Upper lobe of left lung (tissue), 6 donors: ENCODE data around the gene GAGE12C. TPM values are rescaled to one million over a fixed set of nuclear protein-coding genes. Genes with fewer than 3 reads are reported as not detected.
"Not testable (repeated sequence)": the region's sequence is repeated elsewhere in the genome, so short reads cannot be mapped to it uniquely, and the experiment has no call there.

Source experiments
- ATAC-seq, 2 donors: fragments of 200-7000 bp; cut with Tn5 transposase; one replicate each; pipeline ENCODE4 v1.9.1; 2022; ENCODE audit warnings: mild to moderate bottlenecking in 2 of 2, moderate library complexity in 2 of 2; ENCODE audit not compliant: low FRiP score in 2 of 2
- DNase-seq, 2 donors: peaks; one replicate each; pipeline ENCODE4 v3.0.0-alpha.2; 2019 to 2020
- H3K27ac ChIP-seq, 4 donors: fragments of 200-600 bp; sonication (generic); one replicate each; pipeline ENCODE4 v1.5.1; 2016 to 2019
- H3K27me3 ChIP-seq, 4 donors: fragments of 200-600 bp; sonication (generic); one replicate each; pipeline ENCODE4 v1.5.1; 2017 to 2019
- H3K36me3 ChIP-seq, 4 donors: fragments of 200-600 bp; sonication (generic); one replicate each; pipeline ENCODE4 v1.5.1; 2016 to 2019
- H3K4me1 ChIP-seq, 4 donors: fragments of 200-600 bp; sonication (generic); one replicate each; pipeline ENCODE4 v1.5.1; 2018 to 2019
- H3K4me3 ChIP-seq, 4 donors: fragments of 200-600 bp; sonication (generic); one replicate each; pipeline ENCODE4 v1.5.1; 2017 to 2019; ENCODE audit warnings: mild to moderate bottlenecking in 2 of 4, moderate library complexity in 1 of 4
- H3K9me3 ChIP-seq, 4 donors: fragments of 200-600 bp; sonication (generic); one replicate each; pipeline ENCODE4 v1.5.1; 2018 to 2019
- WGBS, 2 donors: methylation state at CpG; one replicate each; pipeline ENCODE4 v1.1.5; 2017 to 2018; 5-methylcytosine and 5-hydroxymethylcytosine counted together
- small RNA-seq, 4 donors: library from RNA; depleted of rRNA; stranded (forward); fragments of <200 nt; gene quantifications; one replicate each; pipeline ENCODE3, GENCODE V24; 2016
- total RNA-seq, 6 donors: library from RNA; depleted of rRNA in 4 of 6; stranded (reverse); fragments of >200 nt in 4 of 6; gene quantifications; one replicate each; pipeline versions ENCODE4 v1.1.0 to v1.2.1, GENCODE V29; 2016 to 2021
- donor health status: DM: no; HTN: no; CAD: no; lungs with moderate emphysema.
- donor health status: DM: no; HTN: yes; CAD: no; lungs with severe emphysema.

The GAGE12C gene, protein sequence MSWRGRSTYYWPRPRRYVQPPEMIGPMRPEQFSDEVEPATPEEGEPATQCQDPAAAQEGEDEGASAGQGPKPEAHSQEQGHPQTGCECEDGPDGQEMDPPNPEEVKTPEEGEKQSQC
- not detected for total RNA-seq

- not testable (repeated sequence) for H3K9me3 ChIP-seq, ATAC-seq, H3K4me1 ChIP-seq, H3K27ac ChIP-seq, H3K36me3 ChIP-seq, DNase-seq, H3K27me3 ChIP-seq, H3K4me3 ChIP-seq
- WGBS, 2 donors = no CpG with 5 or more reads among the region's 16 CpGs
These were observed at the start of gene GAGE12C for GRCh38 chrX:49531877-49532276. TSS of gene GAGE12C (plus strand) at chrX:49532177. CDS start at chrX:49533332, 1,155 bp downstream.

DNA sequence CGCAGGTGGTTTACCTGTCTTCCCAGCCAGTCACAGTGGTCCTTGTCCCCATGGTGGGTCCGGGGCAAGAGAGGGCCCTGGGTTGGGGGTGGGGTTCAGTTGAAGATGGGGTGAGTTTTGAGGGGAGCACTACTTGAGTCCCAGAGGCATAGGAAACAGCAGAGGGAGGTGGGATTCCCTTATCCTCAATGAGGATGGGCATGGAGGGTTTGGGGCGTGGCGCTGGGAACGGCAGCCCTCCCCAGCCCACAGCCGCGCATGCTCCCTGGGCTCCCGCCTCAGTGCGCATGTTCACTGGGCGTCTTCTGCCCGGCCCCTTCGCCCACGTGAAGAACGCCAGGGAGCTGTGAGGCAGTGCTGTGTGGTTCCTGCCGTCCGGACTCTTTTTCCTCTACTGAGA is 9.5 kb downstream of the GAGE12C start, which contains the start of gene GAGE12D:
TSS of gene GAGE12D (plus strand) at position 301 of the 400 bp plus-strand sequence. CDS start 1,155 bp downstream, outside the sequence.
- not testable (repeated sequence) for H3K36me3 ChIP-seq, H3K27me3 ChIP-seq, H3K4me3 ChIP-seq, DNase-seq, ATAC-seq, H3K4me1 ChIP-seq, H3K9me3 ChIP-seq, H3K27ac ChIP-seq
- no CpG with 5 or more reads among the region's 16 CpGs for WGBS, 2 donors

DNA sequence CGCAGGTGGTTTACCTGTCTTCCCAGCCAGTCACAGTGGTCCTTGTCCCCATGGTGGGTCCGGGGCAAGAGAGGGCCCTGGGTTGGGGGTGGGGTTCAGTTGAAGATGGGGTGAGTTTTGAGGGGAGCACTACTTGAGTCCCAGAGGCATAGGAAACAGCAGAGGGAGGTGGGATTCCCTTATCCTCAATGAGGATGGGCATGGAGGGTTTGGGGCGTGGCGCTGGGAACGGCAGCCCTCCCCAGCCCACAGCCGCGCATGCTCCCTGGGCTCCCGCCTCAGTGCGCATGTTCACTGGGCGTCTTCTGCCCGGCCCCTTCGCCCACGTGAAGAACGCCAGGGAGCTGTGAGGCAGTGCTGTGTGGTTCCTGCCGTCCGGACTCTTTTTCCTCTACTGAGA is 19.0 kb downstream of the GAGE12C start, which contains the start of gene GAGE12E:
TSS of gene GAGE12E (plus strand) at position 301 of the 400 bp plus-strand sequence. CDS start 1,155 bp downstream, outside the sequence.
- H3K36me3 ChIP-seq, H3K9me3 ChIP-seq, ATAC-seq, H3K4me3 ChIP-seq, H3K27ac ChIP-seq, H3K4me1 ChIP-seq, DNase-seq, H3K27me3 ChIP-seq: not testable (repeated sequence)
- no CpG with 5 or more reads among the region's 16 CpGs for WGBS, 2 donors

- not testable (repeated sequence) for DNase-seq, H3K36me3 ChIP-seq, H3K4me3 ChIP-seq, H3K9me3 ChIP-seq, H3K27me3 ChIP-seq, H3K4me1 ChIP-seq, H3K27ac ChIP-seq, ATAC-seq
- no CpG with 5 or more reads among the region's 16 CpGs for WGBS, 2 donors
These were observed 28.6 kb downstream of the GAGE12C start, which contains the start of gene GAGE12F for GRCh38 chrX:49560542-49560941. TSS of gene GAGE12F (plus strand) at chrX:49560842. CDS start at chrX:49561997, 1,155 bp downstream.

DNA sequence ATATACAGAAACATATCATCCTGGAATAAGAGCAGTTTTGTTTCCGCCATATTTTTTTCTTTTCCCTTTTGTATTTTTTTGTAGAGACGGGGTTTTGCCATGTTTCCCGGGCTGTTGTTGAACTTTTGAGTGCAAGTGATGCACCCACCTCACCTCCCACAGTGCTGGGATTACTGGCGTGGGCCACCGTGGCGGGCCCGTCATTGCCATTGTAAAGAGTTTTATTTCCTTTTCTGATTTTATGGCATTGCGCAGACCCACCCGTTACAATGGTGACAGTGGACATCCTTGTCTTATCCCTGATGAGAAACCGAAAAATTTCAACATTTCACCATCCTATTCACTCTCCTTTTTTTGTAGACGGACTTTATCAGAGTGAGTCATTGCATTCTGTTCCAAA is 36.8 kb downstream of the GAGE12C start:
- ATAC-seq, H3K27ac ChIP-seq, H3K9me3 ChIP-seq, H3K4me3 ChIP-seq, H3K27me3 ChIP-seq, H3K4me1 ChIP-seq, H3K36me3 ChIP-seq: not testable (repeated sequence)
- DNase-seq = peak in 1 of 2 donors; percentile 20
- 87% methylated on average over 3 of the region's 11 CpGs; no CpG with 5 or more reads in 1 of the 2 donors for WGBS, 2 donors

DNA sequence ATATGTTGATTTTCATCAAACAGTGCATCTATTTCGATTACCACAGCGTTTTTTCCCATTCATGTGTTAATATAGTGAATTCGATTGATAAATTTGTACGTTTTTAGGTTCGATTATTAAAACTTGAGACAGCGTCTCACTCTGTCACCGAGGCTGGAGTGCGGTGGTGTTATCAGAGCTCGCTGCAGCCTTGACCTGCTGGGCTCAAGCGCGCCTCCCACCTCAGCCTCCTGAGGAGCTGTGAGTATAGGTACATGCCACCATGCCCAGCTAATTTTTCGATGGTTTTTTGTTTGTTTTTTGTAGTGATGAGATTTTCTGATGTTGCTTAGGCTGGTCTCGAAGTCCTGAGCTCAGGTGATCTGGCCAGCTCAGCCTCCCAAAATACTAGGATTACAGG is 37.2 kb downstream of the GAGE12C start:
- 94% methylated on average over 10 of the region's 13 CpGs; no CpG with 5 or more reads in 1 of the 2 donors for WGBS, 2 donors
- not testable (repeated sequence) for H3K4me3 ChIP-seq

DNA sequence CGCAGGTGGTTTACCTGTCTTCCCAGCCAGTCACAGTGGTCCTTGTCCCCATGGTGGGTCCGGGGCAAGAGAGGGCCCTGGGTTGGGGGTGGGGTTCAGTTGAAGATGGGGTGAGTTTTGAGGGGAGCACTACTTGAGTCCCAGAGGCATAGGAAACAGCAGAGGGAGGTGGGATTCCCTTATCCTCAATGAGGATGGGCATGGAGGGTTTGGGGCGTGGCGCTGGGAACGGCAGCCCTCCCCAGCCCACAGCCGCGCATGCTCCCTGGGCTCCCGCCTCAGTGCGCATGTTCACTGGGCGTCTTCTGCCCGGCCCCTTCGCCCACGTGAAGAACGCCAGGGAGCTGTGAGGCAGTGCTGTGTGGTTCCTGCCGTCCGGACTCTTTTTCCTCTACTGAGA is 38.1 kb downstream of the GAGE12C start, which contains the start of gene GAGE12G:
TSS of gene GAGE12G (plus strand) at position 301 of the 400 bp plus-strand sequence. CDS start 1,155 bp downstream, outside the sequence.
- not testable (repeated sequence) for H3K27ac ChIP-seq, H3K27me3 ChIP-seq, H3K4me1 ChIP-seq, H3K4me3 ChIP-seq, ATAC-seq, H3K36me3 ChIP-seq, DNase-seq, H3K9me3 ChIP-seq
- no CpG with 5 or more reads among the region's 16 CpGs for WGBS, 2 donors

More for the DNA sequence above, 37.2 kb downstream of the GAGE12C start:
- ATAC-seq, H3K27me3 ChIP-seq, H3K36me3 ChIP-seq, H3K9me3 ChIP-seq, H3K27ac ChIP-seq, H3K4me1 ChIP-seq: not testable (repeated sequence)
- DNase-seq = peak in 1 of 2 donors; percentile 18

DNA sequence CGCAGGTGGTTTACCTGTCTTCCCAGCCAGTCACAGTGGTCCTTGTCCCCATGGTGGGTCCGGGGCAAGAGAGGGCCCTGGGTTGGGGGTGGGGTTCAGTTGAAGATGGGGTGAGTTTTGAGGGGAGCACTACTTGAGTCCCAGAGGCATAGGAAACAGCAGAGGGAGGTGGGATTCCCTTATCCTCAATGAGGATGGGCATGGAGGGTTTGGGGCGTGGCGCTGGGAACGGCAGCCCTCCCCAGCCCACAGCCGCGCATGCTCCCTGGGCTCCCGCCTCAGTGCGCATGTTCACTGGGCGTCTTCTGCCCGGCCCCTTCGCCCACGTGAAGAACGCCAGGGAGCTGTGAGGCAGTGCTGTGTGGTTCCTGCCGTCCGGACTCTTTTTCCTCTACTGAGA is 47.7 kb downstream of the GAGE12C start, which contains the start of gene GAGE12H:
TSS of gene GAGE12H (plus strand) at position 301 of the 400 bp plus-strand sequence. CDS start 1,155 bp downstream, outside the sequence.
- H3K4me1 ChIP-seq, H3K27me3 ChIP-seq, H3K4me3 ChIP-seq, H3K27ac ChIP-seq, H3K9me3 ChIP-seq, H3K36me3 ChIP-seq, DNase-seq, ATAC-seq: not testable (repeated sequence)
- no CpG with 5 or more reads among the region's 16 CpGs for WGBS, 2 donors

Small RNA genes lying within 50 kb of the gene (small RNA-seq; reads per million reads assigned to genes)
- gene GAGE12B = 0 reads per million in 4 donors

Other genes starting within 250 kb of the GAGE12C start
- not detected for gene GAGE10, start 228.5 kb upstream of the GAGE12C start, total RNA-seq
- gene GAGE12J, start 210.1 kb upstream of the GAGE12C start, total RNA-seq = under 1 TPM in 1 of 6 donors, not detected in 5; 0.72 TPM
- gene GAGE13, start 200.6 kb upstream of the GAGE12C start, total RNA-seq = not detected
- gene GAGE12D, start 9.6 kb downstream of the GAGE12C start, total RNA-seq = not detected
- gene GAGE12E, start 19.1 kb downstream of the GAGE12C start, total RNA-seq = not detected
- not detected for gene GAGE12F, start 28.7 kb downstream of the GAGE12C start, total RNA-seq
- not detected for gene GAGE12G, start 38.2 kb downstream of the GAGE12C start, total RNA-seq
- not detected for gene GAGE12H, start 47.8 kb downstream of the GAGE12C start, total RNA-seq
- gene GAGE2A, start 57.3 kb downstream of the GAGE12C start, total RNA-seq = 1 to 10 TPM in 1 of 6 donors, under 1 TPM in 1, not detected in 4; 0.71 to 1.2 TPM
- under 1 TPM in 2 of 6 donors, not detected in 4; 0.44 to 0.66 TPM for gene GAGE1, start 66.8 kb downstream of the GAGE12C start, total RNA-seq
- gene PAGE1, start 163.8 kb downstream of the GAGE12C start, total RNA-seq = not detected